HG02884 (cell line): ENCODE measurements around the gene YKT6.

Source experiments
- ATAC-seq: cut with Tn5 transposase; IDR thresholded peaks from one replicate; pipeline ENCODE4 v1.9.1; 2021; ENCODE audit warnings: mild to moderate bottlenecking, moderate library complexity; ENCODE audit not compliant: unreplicated experiment

YKT6 gene

GRCh38 chr7:44257618-44258422 is 57.0 kb downstream of the YKT6 start:
- peak; percentile 88 for ATAC-seq

GRCh38 chr7:44258423-44258760 is 57.6 kb downstream of the YKT6 start:
- ATAC-seq, result no peak

- no peak for ATAC-seq
These were observed 58.2 kb downstream of the YKT6 start for GRCh38 chr7:44258865-44259546.

- ATAC-seq, result no peak
These were observed 59.0 kb downstream of the YKT6 start for GRCh38 chr7:44259547-44260457.

- ATAC-seq, result no peak
These were observed 60.5 kb downstream of the YKT6 start for GRCh38 chr7:44261240-44261639.

- ATAC-seq, result no peak
These were observed 61.3 kb downstream of the YKT6 start for GRCh38 chr7:44262031-44262430.

GRCh38 chr7:44263326-44264082 is 62.7 kb downstream of the YKT6 start:
- ATAC-seq, result no peak
